ENCODE results near the gene FAM135A. TPM values are rescaled to one million over a fixed set of nuclear protein-coding genes. Genes with fewer than 3 reads are reported as not detected.
"Not testable (repeated sequence)": the region's sequence is repeated elsewhere in the genome, so short reads cannot be mapped to it uniquely, and the experiment has no call there.

Gene FAM135A
- total RNA-seq, 1 experiment from 2014 or later, result 7.9 TPM

- not testable (repeated sequence) for DNase-seq (ENCODE audit: low read depth)
These were observed 195.9 kb downstream of the FAM135A start for GRCh38 chr6:70609181-70609580.

Other genes starting within 250 kb of the FAM135A start
- gene COL9A1, start 110.4 kb upstream of the FAM135A start, total RNA-seq (2014; rRNA removed), result not detected in 2 replicates
- 9.8 and 10.6 TPM in 2 replicates for gene SDHAF4, start 153.4 kb downstream of the FAM135A start, total RNA-seq (2014; rRNA removed)